Activated CD8-positive, alpha-beta memory T cell treated with anti-CD3 and anti-CD28 coated beads for 48 hours (primary cell): Measurements from ENCODE around the gene TAS2R41.

ENCODE experiments used
- DNase-seq, 3 experiments: peaks; one replicate each; pipeline ENCODE4 v3.0.0-alpha.2; 2020; ENCODE audit warnings: low read depth in 2 of 3, low spot score in 2 of 3

Gene TAS2R41

GRCh38 chr7:143477501-143478150, at the start of gene TAS2R41:
TAS2R41 (plus strand) TSS chr7:143477873; CDS start chr7:143477873, 0 bp downstream.
- DNase-seq: no peak

- no peak for DNase-seq
Observed at GRCh38 chr7:143429770-143430698, 47.6 kb upstream of the TAS2R41 start.

- no peak for DNase-seq
Observed at GRCh38 chr7:143431109-143431508, 46.6 kb upstream of the TAS2R41 start.

- no peak for DNase-seq
Observed at GRCh38 chr7:143433759-143434158, 43.9 kb upstream of the TAS2R41 start.

GRCh38 chr7:143434660-143435059, 43.0 kb upstream of the TAS2R41 start:
- DNase-seq: no peak

- no peak for DNase-seq
Observed at GRCh38 chr7:143435266-143435665, 42.4 kb upstream of the TAS2R41 start.

GRCh38 chr7:143436325-143436946, 41.2 kb upstream of the TAS2R41 start:
- DNase-seq: no peak

GRCh38 chr7:143437578-143437977, 40.1 kb upstream of the TAS2R41 start:
- DNase-seq: no peak

- DNase-seq: no peak
Observed at GRCh38 chr7:143439866-143440265, 37.8 kb upstream of the TAS2R41 start.

- no peak for DNase-seq
Observed at GRCh38 chr7:143443153-143443552, 34.5 kb upstream of the TAS2R41 start, which contains the start of gene TAS2R60. TAS2R60 (plus strand) TSS chr7:143443453; CDS start chr7:143443453, 0 bp downstream.

- no peak for DNase-seq
Observed at GRCh38 chr7:143444063-143444782, 33.5 kb upstream of the TAS2R41 start.

- no peak for DNase-seq
Observed at GRCh38 chr7:143444785-143445184, 32.9 kb upstream of the TAS2R41 start.

- no peak for DNase-seq
Observed at GRCh38 chr7:143447466-143447865, 30.2 kb upstream of the TAS2R41 start.

GRCh38 chr7:143448429-143448828, 29.2 kb upstream of the TAS2R41 start:
- no peak for DNase-seq

GRCh38 chr7:143449793-143450192, 27.9 kb upstream of the TAS2R41 start:
- no peak for DNase-seq

GRCh38 chr7:143451122-143451521, 26.6 kb upstream of the TAS2R41 start:
- no peak for DNase-seq

GRCh38 chr7:143451746-143452145, 25.9 kb upstream of the TAS2R41 start:
- no peak for DNase-seq

- no peak for DNase-seq
Observed at GRCh38 chr7:143452495-143452894, 25.2 kb upstream of the TAS2R41 start.

- no peak for DNase-seq
Observed at GRCh38 chr7:143454091-143454680, 23.5 kb upstream of the TAS2R41 start.

GRCh38 chr7:143455491-143455890, 22.2 kb upstream of the TAS2R41 start:
- no peak for DNase-seq

- no peak for DNase-seq
Observed at GRCh38 chr7:143455942-143456341, 21.7 kb upstream of the TAS2R41 start.
